ENCODE results near the gene LRPAP1.

GRCh38 chr4:3522326-3522640 is 9.9 kb downstream of the LRPAP1 start:
- no peak for TF ChIP-seq POLR2A (IDR thresholded peaks at IDR 0.05)
- TF ChIP-seq CTCF (IDR thresholded peaks at IDR 0.05): no peak
- TF ChIP-seq POLR2AphosphoS5 (IDR thresholded peaks at IDR 0.05; ENCODE audit: insufficient read depth in 1 of 2, low read depth in 1 of 2): no peak

Measured in vagina (tissue), 2 donors.